Stimulated activated CD4-positive, alpha-beta T cell treated with anti-CD3 and anti-CD28 coated beads, Interleukin-4, amount 100 ng/mL, for 24 hours (primary cell): ENCODE results near the gene CCDC74A.
"Not testable (repeated sequence)": the region's sequence is repeated elsewhere in the genome, so short reads cannot be mapped to it uniquely, and the experiment has no call there.

Experiments used
- DNase-seq: peaks from one replicate; pipeline ENCODE4 v3.0.0-alpha.2; 2020

Gene CCDC74A

GRCh38 chr2:131566371-131566770, 38.7 kb downstream of the CCDC74A start:
- DNase-seq = no peak

GRCh38 chr2:131567891-131568290, 40.2 kb downstream of the CCDC74A start:
- DNase-seq = no peak

GRCh38 chr2:131568401-131568800, 40.7 kb downstream of the CCDC74A start:
- not testable (repeated sequence) for DNase-seq

GRCh38 chr2:131572175-131572574, 44.5 kb downstream of the CCDC74A start:
- DNase-seq = no peak

GRCh38 chr2:131577812-131578211, 50.1 kb downstream of the CCDC74A start:
- no peak for DNase-seq

- no peak for DNase-seq
These were observed 52.5 kb downstream of the CCDC74A start for GRCh38 chr2:131580187-131580586.
